HG02588 (cell line): ENCODE results near the gene ACSF2.
"Not testable (repeated sequence)": the region's sequence is repeated elsewhere in the genome, so short reads cannot be mapped to it uniquely, and the experiment has no call there.

Experiments
- ATAC-seq: cut with Tn5 transposase; IDR thresholded peaks from one replicate; pipeline ENCODE4 v1.9.1; 2021; ENCODE audit warnings: mild to moderate bottlenecking, moderate library complexity; ENCODE audit not compliant: unreplicated experiment

Gene ACSF2

DNA sequence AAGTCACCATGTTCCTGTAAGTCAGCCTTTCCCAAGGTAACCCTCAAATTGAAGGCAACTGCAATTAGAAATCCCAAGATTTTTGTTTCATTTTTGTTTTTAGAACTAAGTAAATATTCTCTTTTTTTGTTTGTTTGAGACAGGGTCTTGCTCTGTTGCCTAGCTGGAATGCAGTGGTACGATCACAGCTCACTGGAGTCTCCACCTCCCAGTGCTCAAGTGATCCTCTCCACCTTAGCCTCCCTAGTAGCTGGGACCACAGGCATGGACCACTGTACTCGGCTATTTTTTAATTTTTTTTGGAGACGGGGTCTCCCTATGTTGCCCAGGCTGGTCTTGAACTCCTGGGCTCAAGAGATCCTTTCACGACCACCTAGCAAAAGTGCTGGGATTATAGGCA lies 18.1 kb upstream of the ACSF2 start:
- ATAC-seq: no peak

DNA sequence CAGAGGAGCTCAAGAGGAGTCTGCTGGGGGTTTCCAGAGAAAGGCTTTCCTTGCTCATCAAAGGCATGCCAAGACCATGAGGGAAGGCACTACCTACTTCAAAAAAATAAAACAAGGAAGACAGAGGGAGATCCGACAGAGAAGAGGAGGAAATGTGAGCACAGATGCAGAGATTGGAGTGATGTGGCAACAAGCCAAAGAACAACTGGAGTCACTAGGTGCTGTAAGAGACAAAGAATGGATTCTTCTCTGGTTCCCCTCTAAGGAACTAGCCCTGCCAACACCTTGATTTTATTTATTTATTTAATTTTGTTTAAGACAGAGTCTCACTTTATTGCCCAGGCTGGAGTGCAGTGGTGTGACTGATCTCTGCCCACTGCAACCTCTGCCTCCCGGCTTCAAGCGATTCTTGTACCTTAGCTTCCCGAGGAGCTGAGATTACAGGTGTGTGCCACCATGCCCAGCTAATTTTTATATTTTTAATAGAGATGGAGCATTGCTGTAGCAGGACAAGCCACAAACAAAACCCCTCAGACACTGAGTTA lies 13.8 kb upstream of the ACSF2 start:
- ATAC-seq: no peak

DNA sequence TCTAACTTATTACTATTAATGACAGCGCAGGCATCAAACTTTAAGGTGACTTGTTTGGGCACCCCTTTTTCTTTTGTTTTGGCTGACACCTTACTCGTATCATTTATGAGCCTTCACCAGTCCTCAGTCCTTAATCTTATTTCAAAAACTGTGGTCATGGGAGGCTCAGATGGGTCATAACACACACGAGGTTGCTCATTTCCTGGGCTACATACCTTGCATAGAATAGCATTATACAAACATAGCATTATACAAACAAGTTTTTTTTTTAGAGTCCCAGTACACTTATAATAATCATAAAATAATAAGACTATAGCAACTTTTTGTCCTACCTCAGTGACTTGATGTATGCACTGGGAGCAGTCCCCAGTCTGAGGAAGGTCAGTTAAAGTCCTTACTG lies 11.2 kb upstream of the ACSF2 start:
- ATAC-seq: no peak

DNA sequence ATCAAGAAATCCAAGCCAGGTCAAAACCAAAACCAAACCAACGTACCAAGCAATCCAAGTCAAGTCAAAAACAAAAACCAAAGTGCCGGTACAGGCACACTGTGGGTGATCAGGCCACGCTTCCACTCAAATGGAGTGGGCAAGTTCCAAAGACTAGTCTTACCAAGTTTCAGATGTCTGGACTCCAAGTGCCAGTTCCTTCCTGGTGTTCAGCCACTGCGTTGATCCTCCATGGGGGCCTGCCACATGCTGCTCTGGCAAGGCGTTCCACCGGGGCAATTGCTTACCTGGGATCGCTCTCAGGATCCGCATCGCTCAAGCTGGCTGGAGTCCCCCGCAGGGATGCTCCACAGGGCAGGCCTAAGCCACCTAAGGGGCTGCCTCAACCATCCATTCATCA lies 6.4 kb upstream of the ACSF2 start:
- ATAC-seq: not testable (repeated sequence)

DNA sequence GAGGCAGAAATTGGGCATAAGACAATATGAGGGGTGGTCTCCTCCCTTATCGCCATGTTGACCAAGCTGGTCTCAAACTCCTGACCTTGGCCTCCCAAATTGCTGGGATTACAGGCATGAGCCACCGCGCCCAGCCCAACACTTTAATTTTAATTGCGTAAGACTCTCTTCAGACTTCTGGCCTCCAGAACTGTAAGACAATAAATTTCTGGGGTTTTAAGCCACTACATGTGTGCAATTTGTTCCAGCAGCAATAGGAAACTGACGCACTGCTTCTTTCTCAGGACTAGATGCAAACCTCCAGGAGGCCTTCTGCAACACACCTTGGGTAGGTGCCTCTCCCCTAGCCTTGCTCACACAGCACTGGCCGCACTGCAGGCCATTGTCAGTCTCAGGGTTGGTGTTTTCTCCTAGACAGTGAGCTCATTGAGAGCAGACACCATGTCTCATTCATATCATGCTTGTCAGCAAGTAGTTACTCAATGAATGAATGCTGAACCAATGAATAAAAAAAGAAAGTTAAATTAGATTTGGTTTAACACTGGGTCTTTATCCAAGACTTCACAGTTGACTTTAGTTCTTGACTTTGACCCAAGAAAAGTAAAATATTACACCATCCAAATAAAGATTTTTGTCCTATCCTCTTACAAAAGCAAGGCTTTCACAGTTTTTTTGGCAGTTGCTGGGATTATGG lies 5.5 kb upstream of the ACSF2 start:
- ATAC-seq: no peak

DNA sequence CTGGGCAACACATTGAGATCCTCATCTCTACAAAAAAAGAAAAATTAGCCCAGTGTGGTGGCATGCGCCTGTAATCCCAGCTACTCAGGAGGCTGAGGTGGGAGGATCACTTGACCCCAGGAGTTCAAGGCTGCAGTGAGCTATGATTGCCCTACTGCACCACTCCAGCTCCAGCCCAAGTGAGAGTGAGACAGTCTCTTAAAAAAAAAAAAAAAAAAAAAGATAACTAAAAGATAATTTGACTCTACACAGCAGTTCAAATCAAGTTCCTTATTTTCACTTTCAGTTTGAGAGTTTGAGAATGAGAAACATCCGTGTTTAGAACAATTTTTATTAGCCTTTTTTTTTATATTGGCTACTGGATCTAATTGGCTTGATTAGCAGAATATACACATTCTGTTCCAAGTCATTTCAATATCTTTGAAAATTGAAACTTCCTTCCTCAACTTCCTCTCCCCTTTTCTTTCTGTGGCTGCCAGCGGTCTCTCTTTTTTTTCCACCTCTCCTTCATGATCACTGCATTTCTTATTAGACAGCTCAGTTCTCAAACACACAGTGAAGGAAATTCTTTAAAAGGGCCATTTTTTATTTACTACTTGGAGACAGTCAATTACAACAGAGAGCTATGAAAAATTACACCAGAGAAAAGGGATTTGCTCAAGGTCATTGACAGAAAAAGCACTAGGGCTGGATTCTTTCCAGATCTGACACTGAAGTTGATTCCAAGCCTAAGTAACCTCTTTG lies 4.5 kb upstream of the ACSF2 start:
- no peak for ATAC-seq

DNA sequence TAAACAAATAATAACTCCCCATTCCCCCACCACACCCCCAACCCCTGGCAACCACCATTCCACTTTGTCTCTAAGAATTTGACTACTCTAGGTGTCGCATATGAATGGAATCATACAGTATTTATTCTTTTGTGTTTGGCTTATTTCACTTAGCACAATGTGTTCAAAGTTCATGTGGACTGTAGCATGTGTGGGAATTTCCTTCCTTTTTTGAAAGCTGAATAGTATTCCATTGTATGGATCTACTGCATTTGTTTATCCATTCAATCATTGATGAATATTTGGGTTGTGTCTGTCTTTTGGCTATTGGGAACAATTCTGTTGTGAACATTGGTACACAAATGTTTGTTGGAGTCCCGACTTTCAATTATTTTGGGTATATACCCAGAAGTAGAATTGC lies 3.3 kb upstream of the ACSF2 start:
- no peak for ATAC-seq

DNA sequence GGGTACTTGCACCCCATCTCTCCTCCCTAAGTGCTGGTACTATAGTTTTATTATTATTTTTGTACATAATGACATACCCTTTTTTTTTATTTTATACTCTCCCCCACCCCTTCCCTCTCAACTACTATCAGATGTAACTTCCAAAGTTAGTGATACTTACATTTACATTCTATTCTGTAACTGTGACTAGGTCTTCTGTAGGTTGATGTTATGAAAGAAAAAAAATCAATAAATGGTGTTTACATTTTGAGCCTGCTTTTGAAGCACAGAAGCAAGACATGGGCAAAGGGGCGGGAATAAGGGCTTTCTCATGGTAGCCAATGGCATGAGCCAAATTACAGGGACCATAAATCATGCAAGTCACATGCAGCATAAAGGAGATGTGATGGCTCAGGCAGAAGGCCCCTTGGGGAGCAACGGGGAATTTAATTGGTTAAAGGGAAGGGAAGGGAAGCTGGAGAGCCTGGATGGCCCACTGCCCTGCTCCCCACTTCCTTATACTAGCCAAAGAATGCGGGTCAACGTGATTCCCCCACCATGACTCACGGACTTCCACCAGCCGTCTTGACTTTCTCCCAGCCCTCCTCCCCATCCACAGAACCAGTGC lies 2.4 kb upstream of the ACSF2 start:
- no peak for ATAC-seq

DNA sequence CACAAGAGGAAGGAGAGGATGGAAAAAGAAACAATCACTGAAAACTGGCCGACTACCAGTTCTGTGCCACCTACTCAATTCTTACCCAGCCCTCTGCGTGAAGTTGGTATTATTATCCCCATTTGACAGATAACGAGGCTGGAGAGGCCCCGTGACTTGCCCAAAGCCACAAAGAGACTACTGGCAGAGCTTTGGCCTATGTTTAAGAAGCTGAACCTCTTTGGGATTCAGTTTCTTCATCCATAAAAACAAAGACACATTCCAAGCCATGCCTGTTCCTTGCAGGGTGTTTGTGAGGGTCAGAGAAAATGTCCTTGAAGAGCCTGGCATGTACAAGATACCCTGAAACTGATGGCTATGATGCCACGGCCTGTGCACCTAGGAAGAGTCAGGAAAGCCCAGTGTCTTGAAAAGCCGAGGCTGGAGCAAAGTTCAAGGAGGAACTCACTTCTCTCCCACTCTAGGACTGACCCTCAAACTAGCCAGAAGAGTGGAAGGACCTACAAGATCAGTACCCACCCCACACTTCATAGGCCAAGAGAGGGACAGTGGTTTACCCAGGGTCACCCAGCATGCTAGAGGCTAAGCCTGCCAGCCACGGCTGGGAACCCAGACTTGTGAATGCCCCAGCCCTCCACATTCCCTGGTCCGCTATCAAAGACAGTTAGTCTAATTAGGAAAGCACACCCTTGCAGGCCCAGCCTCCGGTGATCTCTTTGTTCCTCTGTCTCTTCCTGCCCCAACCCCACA lies 1.6 kb upstream of the ACSF2 start:
- ATAC-seq: no peak

DNA sequence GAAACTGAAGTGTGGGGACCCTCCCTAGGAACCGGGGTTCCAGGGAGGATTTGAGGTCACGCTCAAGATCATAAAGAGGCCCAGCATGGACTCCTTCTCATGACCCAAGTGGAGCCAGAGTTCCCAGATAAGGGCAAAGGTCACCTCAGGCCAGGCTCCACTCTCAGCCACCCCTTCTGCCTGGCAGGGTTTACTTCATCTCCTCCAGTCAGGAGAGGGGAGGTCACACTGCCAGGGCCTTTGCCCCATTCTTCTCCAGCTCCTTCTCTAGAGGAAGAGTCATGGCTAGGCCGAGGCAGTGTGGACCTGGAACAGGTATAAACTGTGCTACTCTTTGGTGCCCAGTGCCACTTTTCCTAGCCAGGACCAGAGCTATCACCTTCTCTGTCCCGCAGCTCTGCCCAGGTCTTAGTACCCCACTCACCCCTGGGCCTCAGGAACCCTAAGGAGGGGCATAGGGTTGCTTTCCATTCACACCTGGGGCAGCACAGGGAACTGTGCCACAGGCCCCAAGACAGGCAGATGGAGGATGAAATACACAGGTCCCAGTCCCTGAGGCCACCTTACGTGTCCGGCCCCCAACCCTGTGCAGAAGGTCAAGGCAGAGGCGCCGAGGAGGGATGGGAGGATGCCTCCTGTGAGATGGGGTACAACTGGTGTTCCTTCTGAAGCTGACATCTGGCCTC lies 879 bp upstream of the ACSF2 start:
- no peak for ATAC-seq

DNA sequence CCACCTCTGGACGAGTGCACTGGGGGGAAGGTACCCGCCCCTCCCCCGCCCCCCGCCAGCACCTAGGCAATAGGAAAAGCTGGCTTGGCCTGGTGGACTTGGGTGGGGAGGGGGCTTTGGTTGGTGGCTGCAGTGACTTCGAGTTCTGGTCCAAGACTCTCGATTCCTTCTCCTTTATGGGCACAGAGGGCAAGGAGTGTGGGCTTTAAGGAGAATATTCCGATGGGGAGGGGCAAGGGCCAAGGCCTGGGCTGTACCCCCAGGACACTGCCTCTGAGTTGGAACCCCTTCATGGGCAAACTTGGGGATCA lies 409 bp downstream of the ACSF2 start:
- peak; percentile 18 for ATAC-seq

DNA sequence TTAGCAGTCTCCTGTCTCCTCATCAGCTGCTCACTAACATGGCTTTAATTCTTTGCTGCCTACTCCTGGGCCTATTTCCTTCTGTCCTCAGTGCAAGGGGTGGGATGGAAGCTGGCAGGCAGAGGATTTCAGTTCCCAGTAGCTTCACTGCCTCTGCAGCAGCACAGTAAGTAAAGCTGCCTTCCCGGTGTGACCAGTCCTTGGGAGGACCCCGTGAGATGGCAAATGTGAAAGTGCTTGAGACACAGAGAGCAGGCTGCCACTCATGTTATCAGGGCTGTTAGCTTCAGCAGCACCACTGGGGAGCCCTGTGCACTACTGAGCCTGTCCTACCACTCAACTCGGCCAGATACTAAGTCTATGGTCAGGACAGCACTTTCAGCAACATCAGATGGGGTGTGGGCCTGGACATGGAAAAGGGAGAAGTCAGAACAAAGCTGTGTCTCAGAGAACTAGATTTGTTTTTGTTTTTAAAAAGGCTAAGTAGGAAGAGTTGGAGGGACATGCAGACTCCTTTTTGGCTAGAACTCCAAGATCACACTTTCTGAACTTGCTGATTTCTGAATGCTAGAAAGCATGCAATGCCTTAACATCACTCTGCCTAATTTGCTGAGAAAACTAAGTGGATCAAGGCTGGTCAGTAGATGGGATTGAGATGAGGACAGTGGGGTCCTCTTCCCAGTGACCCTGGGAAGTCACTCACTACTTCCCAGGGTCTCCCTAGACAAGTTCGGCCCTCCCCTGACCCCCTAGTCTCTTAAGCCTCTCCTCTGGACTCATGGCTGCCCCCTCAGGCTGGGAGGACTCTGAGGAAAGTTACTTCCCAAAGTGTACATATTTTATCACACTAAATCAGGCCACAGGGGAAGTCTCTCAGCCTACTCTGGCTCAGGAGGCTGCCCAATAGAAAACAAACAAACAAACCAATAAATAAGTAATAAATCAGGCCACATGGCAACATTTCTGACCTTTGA lies 1.1 kb downstream of the ACSF2 start:
- peak; percentile 15 for ATAC-seq

DNA sequence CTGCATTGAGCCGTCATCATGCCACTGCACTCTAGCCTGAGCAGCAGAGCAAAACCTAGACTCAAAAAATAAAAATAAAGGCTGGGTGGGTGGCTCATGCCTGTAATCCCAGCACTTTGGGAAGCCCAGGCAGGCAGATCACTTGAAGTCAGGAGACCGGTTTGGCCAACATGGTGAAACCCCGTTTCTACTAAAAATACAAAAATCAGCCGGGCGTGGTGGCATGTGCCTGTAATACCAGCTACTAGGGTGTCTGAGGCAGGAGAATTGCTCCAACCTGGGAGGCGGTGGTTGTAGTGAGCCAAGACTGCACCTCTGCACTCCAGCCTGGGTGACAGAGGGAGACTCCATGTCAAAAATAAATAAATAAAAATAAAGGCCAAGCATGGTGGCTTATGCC lies 2.1 kb downstream of the ACSF2 start:
- ATAC-seq: not testable (repeated sequence)

DNA sequence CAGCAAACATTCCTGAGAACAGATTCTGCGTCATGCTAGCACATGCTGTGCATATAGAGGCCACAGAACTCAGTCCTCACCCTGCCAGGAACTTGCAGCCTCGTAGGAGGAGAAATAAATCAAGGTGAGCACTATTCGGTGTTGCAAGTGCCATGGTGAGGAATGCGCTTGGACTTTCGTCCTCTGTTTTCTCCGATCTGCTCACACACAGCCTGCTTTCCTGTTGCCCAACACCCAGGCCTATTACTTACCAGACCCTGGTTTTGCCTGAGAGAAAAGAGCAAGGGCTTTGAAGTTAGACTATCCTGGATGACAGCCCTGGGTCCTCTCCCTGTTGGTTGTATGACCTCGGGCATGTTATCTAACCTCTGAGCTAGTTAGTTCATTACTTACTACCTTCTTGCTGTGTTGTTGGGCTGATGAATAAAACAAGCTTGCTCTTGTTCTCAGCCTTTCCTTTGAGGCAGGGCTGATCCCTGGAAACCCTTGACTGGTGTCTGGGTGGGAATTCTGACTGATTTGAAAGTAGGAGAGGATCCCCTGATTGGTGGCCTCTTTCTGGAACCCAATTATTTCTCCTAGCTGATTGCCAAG lies 2.9 kb downstream of the ACSF2 start:
- ATAC-seq: no peak

DNA sequence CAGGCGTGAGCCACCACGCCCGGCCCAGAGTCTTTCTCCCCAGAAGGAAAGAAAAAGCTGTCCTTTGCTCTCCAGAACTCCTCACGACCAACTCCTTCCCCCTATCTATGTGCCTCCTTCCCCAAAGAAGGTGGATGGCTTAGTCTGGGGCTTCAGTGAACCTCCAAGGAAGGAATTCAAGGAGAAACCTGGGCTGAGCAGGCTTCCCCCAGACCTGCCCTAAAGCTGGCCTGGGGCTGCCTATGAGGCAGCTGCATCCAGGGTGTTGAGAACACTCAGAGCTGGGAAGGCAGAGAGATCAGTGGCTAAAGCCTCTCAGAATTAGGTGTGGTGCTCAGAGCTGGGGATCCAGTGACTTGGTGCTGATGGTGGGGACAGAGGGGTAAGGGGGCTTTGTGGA lies 3.8 kb downstream of the ACSF2 start:
- no peak for ATAC-seq

DNA sequence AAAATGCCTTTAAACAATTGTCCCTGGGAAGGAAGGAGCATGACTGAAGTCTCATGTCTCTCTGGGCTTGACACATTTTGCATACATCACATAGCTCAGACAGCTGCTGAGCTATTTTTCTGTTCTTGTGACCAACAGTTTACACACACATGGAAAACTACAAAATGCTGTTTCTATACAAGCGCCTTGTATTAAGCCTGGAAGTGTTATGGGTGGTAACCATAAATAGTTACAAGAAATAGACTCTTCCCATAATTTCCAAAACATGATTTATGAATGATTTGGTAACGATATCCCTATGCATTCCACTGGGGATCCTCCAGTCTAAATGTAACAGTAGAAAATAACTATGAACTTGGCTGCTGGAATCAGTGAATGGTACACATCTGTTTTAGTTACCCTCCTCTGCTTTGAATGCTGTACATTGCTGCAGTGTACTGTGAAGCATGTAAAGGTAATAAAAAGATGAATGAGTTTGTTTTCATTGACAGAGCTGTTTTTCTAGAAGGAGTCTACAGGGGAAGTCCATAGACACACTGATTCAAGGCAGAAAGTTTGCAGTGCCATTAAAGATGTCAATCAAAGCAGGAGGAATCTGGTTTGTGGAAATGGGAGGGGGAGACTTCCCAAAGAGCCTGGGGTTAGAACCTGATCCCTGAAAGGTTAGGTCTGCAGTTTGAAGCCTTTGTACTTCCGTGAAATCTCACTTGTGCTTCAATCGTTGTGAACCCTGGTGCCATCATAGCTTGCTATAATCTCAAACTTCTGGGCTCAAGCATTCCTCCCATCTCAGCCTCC lies 5.0 kb downstream of the ACSF2 start:
- ATAC-seq: no peak

DNA sequence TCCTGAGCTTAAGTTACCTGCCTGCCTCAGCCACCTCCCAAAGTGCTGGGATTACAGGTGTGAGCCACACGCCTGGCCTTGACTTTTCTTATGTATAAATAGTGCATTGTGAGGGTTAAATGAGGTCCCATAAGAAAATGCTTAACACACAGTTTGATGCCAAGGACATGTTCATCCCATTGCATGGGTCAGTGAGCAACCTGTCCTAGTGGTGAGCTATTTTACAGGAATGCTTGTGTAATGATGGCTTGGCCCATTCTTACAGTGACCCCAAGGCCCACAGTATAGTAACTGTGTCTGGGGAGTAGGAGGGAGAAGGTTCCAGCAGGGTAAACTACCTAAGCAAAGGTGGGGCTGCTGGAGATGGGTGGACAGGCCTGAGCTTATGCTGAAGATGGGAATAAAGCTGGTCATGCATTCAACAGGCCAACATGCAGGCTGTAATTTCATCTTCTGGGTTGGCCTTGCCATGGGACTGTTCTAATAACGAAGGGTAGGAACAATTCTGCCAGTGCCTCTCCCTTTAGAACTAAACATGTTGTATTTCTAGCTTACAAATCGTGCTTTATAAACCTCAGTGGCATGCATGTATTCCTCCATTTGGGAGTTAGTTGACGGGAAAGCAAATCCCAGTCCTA lies 6.2 kb downstream of the ACSF2 start:
- no peak for ATAC-seq

DNA sequence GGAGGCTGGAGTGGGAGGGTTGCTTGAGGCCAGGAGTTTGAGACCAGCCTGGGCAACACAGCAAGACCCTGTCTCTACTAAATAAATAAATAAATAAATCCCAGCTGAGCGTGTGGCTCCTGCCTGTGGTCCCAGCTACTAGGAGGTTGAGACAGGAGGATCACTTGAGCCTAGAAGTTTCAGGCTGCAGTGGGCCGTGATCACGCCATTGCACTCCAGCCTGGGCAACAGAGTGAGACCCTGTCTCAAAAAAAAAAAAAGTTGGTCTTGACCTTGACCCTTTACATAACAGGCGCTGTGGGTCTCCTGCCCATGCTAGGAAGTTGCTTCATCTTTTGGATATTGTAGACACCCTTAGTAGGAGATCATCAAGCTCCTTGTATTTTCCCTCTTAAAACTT lies 11.4 kb downstream of the ACSF2 start:
- ATAC-seq: no peak
